Duodenal mucosa (tissue), 2 donors: ENCODE results near the gene C2orf92.
"Not testable (repeated sequence)": the region's sequence is repeated elsewhere in the genome, so short reads cannot be mapped to it uniquely, and the experiment has no call there.

ENCODE experiments used
- H3K27ac ChIP-seq: one replicate; pipeline ENCODE4 v1.7.0; 2013; ENCODE audit warnings: low read depth, low read length
- H3K27me3 ChIP-seq, 2 donors: one replicate each; pipeline ENCODE4 v1.7.0; 2013; ENCODE audit warnings: low read length in 2 of 2, control low read depth in 1 of 2; ENCODE audit not compliant: insufficient read depth in 2 of 2, control insufficient read depth in 1 of 2
- H3K36me3 ChIP-seq, 2 donors: one replicate each; pipeline ENCODE4 v1.7.0; 2013; ENCODE audit warnings: low read length in 2 of 2, control low read depth in 1 of 2; ENCODE audit not compliant: insufficient read depth in 2 of 2, control insufficient read depth in 1 of 2
- H3K4me1 ChIP-seq, 2 donors: one replicate each; pipeline ENCODE4 v1.7.0; 2013; ENCODE audit warnings: low read length in 2 of 2, control low read depth in 1 of 2; ENCODE audit not compliant: insufficient read depth in 2 of 2, control insufficient read depth in 1 of 2
- H3K4me3 ChIP-seq, 2 donors: one replicate each; pipeline ENCODE4 v1.7.0; 2013; ENCODE audit warnings: low read length in 2 of 2, low read depth in 1 of 2
- H3K9ac ChIP-seq, 2 donors: one replicate each; pipeline ENCODE4 v1.7.0; 2013; ENCODE audit warnings: low read length in 2 of 2, low read depth in 1 of 2
- H3K9me3 ChIP-seq, 2 donors: one replicate each; pipeline ENCODE4 v1.7.0; 2013; ENCODE audit warnings: low read length in 2 of 2, control low read depth in 1 of 2; ENCODE audit not compliant: control insufficient read depth in 1 of 2

C2orf92 gene

DNA sequence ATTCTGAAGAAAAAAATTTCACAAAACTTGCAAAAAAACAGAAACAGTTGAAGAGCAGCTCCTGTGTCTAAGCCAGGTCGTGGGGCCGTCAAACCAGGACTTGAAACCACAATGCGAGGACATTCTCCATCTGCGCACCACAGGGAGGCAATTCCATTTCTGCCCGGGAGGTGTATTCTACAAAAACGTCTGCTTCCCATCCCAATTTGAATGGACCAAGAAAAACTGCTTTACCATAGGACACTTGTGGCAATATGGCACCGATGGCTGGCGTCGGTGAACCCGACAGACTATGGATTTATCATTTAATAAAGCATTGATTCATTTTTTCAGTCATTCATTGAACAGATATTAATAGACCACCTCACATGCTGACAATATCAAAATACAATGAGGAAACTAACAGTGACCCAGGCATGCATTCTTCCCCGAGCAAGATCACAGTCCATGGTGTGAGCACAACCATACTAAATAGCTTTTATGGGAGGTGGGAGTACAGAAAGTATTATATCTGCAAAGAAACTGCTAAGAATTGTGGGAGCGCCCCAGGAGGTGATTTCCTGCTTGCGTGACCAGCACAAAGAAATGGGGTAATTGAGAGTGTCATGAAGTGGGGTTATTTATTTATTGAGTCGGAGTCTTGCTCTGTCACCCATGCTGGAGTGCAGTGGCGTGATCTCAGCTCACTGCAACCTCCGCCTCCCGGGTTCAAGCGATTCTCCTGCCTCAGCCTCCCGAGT is 33.4 kb downstream of the C2orf92 start:
- Histone ChIP-seq H3K4me1 (peaks cover 8 to 10% of the 10 kb centered on the region in 2 donors), H3K9me3 (no peaks in the 10 kb centered on the region), H3K27me3 (no peaks in the 10 kb centered on the region), H3K36me3 (no peaks in the 10 kb centered on the region), H3K27ac (no peak overlapping the region), H3K9ac (no peak overlapping the region), H3K4me3 (no peak overlapping the region)

- Histone ChIP-seq H3K9ac (no peak overlapping the region), H3K4me1 (peaks cover 13 to 17% of the 10 kb centered on the region in 2 donors), H3K27me3 (no peaks in the 10 kb centered on the region), H3K36me3 (no peaks in the 10 kb centered on the region), H3K9me3 (no peaks in the 10 kb centered on the region), H3K27ac (no peak overlapping the region), H3K4me3 (no peak overlapping the region)
Observed at GRCh38 chr2:97703741-97704140, 34.2 kb downstream of the C2orf92 start.

GRCh38 chr2:97704989-97705388 is 35.5 kb downstream of the C2orf92 start:
- H3K27me3 ChIP-seq = no peaks in the 10 kb centered on the region
- H3K9me3 ChIP-seq = no peaks in the 10 kb centered on the region
- H3K27ac ChIP-seq = no peak overlapping the region
- no peak overlapping the region for H3K4me3 ChIP-seq
- H3K9ac ChIP-seq = no peak overlapping the region
- H3K36me3 ChIP-seq = no peaks in the 10 kb centered on the region
- H3K4me1 ChIP-seq = peaks cover 13 to 17% of the 10 kb centered on the region in 2 donors

GRCh38 chr2:97706112-97706511 is 36.6 kb downstream of the C2orf92 start:
- no peak overlapping the region for H3K27ac ChIP-seq

GRCh38 chr2:97706708-97707345 is 37.3 kb downstream of the C2orf92 start:
- no peak overlapping the region for H3K27ac ChIP-seq

More at GRCh38 chr2:97706112-97706511, 36.6 kb downstream of the C2orf92 start:
- H3K4me1 ChIP-seq = peaks cover 13 to 17% of the 10 kb centered on the region in 2 donors
- H3K4me3 ChIP-seq = no peak overlapping the region
- H3K27me3 ChIP-seq = no peaks in the 10 kb centered on the region
- no peaks in the 10 kb centered on the region for H3K9me3 ChIP-seq
- no peak overlapping the region for H3K9ac ChIP-seq
- H3K36me3 ChIP-seq = no peaks in the 10 kb centered on the region

DNA sequence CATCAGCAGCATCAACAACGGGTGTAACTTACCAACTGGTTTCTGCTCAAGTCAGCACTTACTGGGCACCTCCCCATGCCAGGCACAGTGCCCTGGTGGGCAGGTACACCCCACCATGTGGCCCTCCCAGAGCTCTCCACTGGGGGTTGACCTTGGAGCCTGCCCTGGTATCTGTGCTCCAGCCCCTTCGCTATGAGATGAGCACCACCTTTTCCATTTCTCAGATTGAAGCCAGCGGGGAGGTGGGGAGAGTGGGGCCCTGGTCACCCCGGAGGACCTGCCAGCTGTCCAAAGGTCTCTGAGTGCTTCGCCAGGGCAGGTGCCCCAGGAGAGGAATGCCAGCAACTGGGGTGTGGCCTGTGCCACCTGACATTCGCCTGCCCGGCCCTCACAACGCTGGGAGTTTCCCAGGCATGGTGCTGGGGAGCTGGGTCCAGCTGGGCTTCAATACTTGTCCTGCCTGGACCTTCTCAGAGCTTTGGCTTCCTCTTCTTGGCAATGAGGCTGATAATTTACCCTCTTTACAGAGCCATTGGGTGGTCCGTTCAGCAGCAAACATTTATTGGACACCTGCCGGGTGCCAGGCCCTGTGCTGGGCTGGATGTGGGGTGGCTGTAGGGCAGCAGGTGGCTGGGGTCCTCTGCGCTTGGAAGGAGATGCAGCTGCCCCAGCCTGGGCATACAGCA is 38.0 kb downstream of the C2orf92 start:
- Histone ChIP-seq H3K36me3 (no peaks in the 10 kb centered on the region), H3K4me1 (peaks cover 13 to 17% of the 10 kb centered on the region in 2 donors), H3K4me3 (no peak overlapping the region), H3K27me3 (no peaks in the 10 kb centered on the region), H3K27ac (no peak overlapping the region), H3K9ac (no peak overlapping the region), H3K9me3 (no peaks in the 10 kb centered on the region)

More at GRCh38 chr2:97706708-97707345, 37.3 kb downstream of the C2orf92 start:
- Histone ChIP-seq H3K4me1 (peaks cover 13 to 17% of the 10 kb centered on the region in 2 donors), H3K9me3 (no peaks in the 10 kb centered on the region), H3K4me3 (no peak overlapping the region), H3K36me3 (no peaks in the 10 kb centered on the region), H3K9ac (no peak overlapping the region), H3K27me3 (no peaks in the 10 kb centered on the region)

- H3K4me1 ChIP-seq = peaks cover 13 to 17% of the 10 kb centered on the region in 2 donors
- no peak overlapping the region for H3K27ac ChIP-seq
- H3K4me3 ChIP-seq = no peak overlapping the region
- no peaks in the 10 kb centered on the region for H3K27me3 ChIP-seq
- H3K9me3 ChIP-seq = no peaks in the 10 kb centered on the region
- no peaks in the 10 kb centered on the region for H3K36me3 ChIP-seq
- no peak overlapping the region for H3K9ac ChIP-seq
Observed at GRCh38 chr2:97708048-97708380, 38.5 kb downstream of the C2orf92 start.

DNA sequence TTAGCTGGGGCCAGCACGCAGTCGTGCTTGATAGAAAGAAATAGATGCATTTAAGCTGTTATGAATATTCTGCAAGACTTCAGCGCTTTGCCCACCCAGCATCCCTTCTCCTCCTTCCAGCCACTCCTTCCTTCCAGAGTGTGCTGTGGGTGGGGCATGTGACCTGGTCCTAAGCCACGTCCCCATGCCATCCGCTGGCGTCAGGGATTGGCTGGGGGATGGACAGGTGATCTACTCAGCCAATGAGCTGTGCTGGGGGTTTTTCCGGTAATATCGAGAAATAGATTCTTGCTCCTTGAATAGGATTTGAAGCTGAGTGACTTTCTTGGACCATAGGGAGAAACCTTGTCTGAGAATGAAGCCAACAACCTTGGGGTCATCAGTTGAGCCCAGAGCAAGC is 39.1 kb downstream of the C2orf92 start:
- Histone ChIP-seq H3K9me3 (no peaks in the 10 kb centered on the region), H3K4me1 (peaks cover 13 to 17% of the 10 kb centered on the region in 2 donors), H3K36me3 (no peaks in the 10 kb centered on the region), H3K27me3 (no peaks in the 10 kb centered on the region), H3K27ac (no peak overlapping the region), H3K9ac (no peak overlapping the region), H3K4me3 (no peak overlapping the region)

GRCh38 chr2:97711394-97711711 is 41.8 kb downstream of the C2orf92 start:
- no peak overlapping the region for H3K9ac ChIP-seq
- no peaks in the 10 kb centered on the region for H3K9me3 ChIP-seq
- H3K27me3 ChIP-seq = no peaks in the 10 kb centered on the region
- H3K4me1 ChIP-seq = peaks cover 13 to 17% of the 10 kb centered on the region in 2 donors
- H3K27ac ChIP-seq = no peak overlapping the region
- H3K4me3 ChIP-seq = no peak overlapping the region
- no peaks in the 10 kb centered on the region for H3K36me3 ChIP-seq

DNA sequence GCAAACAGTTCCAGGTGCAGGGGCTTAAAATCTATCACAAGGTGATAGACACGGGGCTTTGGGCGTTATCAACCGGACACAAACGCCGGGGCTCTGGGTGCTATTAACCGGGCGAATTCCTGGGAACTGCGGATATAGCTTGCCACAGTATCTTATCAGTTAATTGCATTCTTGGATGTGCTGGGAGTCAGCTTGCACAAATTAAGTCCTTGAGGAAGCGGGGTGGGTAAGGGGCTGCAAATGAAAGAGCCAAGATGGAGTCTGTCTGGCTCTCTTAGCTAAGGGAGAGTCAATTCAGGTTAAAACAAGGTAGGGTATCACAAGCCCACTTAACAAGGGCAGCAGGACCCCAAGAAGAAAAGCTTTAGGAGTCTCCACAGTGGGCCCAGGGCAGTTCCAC is 42.7 kb downstream of the C2orf92 start:
- not testable (repeated sequence) for H3K9ac ChIP-seq, H3K36me3 ChIP-seq, H3K27me3 ChIP-seq, H3K9me3 ChIP-seq, H3K27ac ChIP-seq, H3K4me3 ChIP-seq
- H3K4me1 ChIP-seq = peaks cover 12 to 14% of the 10 kb centered on the region in 2 donors
